Panc1 (cell line): ENCODE data around the gene STARD13.

Source experiments
- CTCF ChIP-seq: fragments of 450-650 bp; IDR thresholded peaks from 2 replicates; pipeline ENCODE4 v1.5.1; 2017; ENCODE audit warnings: mild to moderate bottlenecking
- POLR2AphosphoS5 ChIP-seq: IDR thresholded peaks from 2 replicates; pipeline ENCODE4 v1.6.1; 2012; ENCODE audit warnings: mild to moderate bottlenecking, low read depth, low read length, moderate library complexity
- REST ChIP-seq, 2 experiments: IDR thresholded peaks; 2 replicates each; pipeline ENCODE4 v1.6.1; 2011 to 2012; ENCODE audit warnings: low read depth in 2 of 2, control low read depth in 1 of 2, low read length in 1 of 2, mild to moderate bottlenecking in 1 of 2, moderate library complexity in 1 of 2; ENCODE audit not compliant: insufficient read depth in 1 of 2
- SIN3A ChIP-seq: IDR thresholded peaks from 2 replicates; pipeline ENCODE4 v1.6.1; 2012; ENCODE audit warnings: low read depth, mild to moderate bottlenecking, low read length, moderate library complexity, borderline replicate concordance; ENCODE audit not compliant: insufficient read depth
- TCF7L2 ChIP-seq: IDR thresholded peaks from 2 replicates; pipeline ENCODE4 v1.6.1; 2011; ENCODE audit warnings: mild to moderate bottlenecking, low read depth, low read length, inconsistent platforms

- TF ChIP-seq CTCF (no peak), SIN3A (no peak), POLR2AphosphoS5 (no peak), REST (IDR thresholded peaks at IDR 0.05; ENCODE audit: insufficient read depth in 1 of 2, low read depth in 2 of 2, low read length in 1 of 2) (no peak), TCF7L2 (no peak)
These were observed 96.1 kb downstream of the STARD13 start for GRCh38 chr13:33189470-33189869.
